Nephron (organoid): ENCODE measurements around the gene STARD10.

ENCODE experiments used
- H3K27ac Mint-ChIP-seq, 3 experiments: 2 replicates each; pipeline ENCODE4 v1.8.0; 2020; ENCODE audit warnings: mixed read lengths in 3 of 3, mild to moderate bottlenecking in 2 of 3, moderate library complexity in 1 of 3
- H3K27me3 Mint-ChIP-seq: 2 replicates; pipeline ENCODE4 v1.8.0; 2021; ENCODE audit warnings: low read depth, mild to moderate bottlenecking, moderate library complexity, mixed read lengths
- H3K36me3 Mint-ChIP-seq: 2 replicates; pipeline ENCODE4 v1.8.0; 2020; ENCODE audit warnings: low read depth, mixed read lengths
- H3K4me1 Mint-ChIP-seq: 2 replicates; pipeline ENCODE4 v1.8.0; 2020; ENCODE audit warnings: mixed read lengths
- H3K4me3 Mint-ChIP-seq, 3 experiments: 2 replicates each; pipeline ENCODE4 v1.8.0; 2020; ENCODE audit warnings: mild to moderate bottlenecking in 3 of 3, mixed read lengths in 3 of 3, moderate library complexity in 2 of 3
- H3K9me3 Mint-ChIP-seq: 2 replicates; pipeline ENCODE4 v1.8.0; 2020; ENCODE audit warnings: mixed read lengths
- TF ChIP-seq, protein P1 (sequence below), 3 experiments: fragments of 200-600 bp; sonication (generic); IDR thresholded peaks; one replicate each; pipeline ENCODE4 v1.5.0; 2021; ENCODE audit warnings: antibody characterized with exemption in 3 of 3; ENCODE audit not compliant: unreplicated experiment in 3 of 3

The STARD10 gene

DNA sequence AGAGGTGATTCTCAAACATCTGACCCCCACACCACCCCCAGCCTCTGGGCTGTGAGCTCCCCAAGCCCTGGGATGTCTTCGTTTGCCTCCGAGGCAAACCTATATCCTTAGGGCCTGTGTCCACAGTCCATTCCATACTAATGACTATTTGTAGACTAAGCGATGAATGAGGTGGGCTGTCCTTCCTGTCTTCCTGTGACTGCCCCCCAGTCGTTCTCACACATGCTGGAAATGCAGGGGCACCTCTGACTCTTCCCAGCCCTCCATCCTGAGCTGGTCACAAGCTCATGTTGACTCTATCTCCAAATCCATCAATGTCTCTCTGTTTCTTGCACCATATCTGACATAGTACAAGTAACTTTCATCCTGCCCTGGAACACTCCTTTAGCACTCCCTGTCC lies 25.1 kb upstream of the STARD10 start:
- no peaks in the 10 kb centered on the region for H3K9me3 Mint-ChIP-seq
- H3K27ac Mint-ChIP-seq = no peak overlapping the region
- H3K27me3 Mint-ChIP-seq = peaks cover 4% of the 10 kb centered on the region
- H3K36me3 Mint-ChIP-seq = peaks cover 12% of the 10 kb centered on the region
- TF ChIP-seq, protein P1, sequence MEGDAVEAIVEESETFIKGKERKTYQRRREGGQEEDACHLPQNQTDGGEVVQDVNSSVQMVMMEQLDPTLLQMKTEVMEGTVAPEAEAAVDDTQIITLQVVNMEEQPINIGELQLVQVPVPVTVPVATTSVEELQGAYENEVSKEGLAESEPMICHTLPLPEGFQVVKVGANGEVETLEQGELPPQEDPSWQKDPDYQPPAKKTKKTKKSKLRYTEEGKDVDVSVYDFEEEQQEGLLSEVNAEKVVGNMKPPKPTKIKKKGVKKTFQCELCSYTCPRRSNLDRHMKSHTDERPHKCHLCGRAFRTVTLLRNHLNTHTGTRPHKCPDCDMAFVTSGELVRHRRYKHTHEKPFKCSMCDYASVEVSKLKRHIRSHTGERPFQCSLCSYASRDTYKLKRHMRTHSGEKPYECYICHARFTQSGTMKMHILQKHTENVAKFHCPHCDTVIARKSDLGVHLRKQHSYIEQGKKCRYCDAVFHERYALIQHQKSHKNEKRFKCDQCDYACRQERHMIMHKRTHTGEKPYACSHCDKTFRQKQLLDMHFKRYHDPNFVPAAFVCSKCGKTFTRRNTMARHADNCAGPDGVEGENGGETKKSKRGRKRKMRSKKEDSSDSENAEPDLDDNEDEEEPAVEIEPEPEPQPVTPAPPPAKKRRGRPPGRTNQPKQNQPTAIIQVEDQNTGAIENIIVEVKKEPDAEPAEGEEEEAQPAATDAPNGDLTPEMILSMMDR (IDR thresholded peaks at IDR 0.05; ENCODE audit: unreplicated experiment in 3 of 3) = no peak
- H3K4me1 Mint-ChIP-seq = peaks cover 8% of the 10 kb centered on the region
- peak overlapping the region in 2 of 3 experiments; percentile 1 to 55 for H3K4me3 Mint-ChIP-seq

DNA sequence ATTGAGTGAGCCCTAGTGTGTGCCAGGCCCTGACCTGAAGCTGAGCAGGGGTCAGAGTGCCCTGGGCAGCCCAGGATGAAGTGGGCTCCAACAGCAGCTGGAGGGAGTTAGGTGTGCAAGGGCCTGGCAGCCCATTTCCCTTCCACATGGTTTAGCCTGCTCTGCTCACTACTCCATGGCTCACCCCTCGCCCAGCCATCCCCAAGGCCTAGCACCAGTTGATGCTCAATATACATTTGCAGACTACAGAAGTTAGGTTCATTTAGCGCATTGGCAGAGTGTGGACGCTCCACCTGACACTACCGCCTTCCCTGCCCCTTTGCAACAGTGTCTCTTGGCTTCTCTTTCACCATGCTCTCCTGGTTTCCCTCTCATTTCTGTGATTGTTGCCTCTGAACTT lies 24.1 kb upstream of the STARD10 start:
- peak overlapping the region; percentile 34 to 58 (median 56) for H3K4me3 Mint-ChIP-seq
- TF ChIP-seq, protein P1 (IDR thresholded peaks at IDR 0.05; ENCODE audit: unreplicated experiment in 3 of 3) = no peak
- H3K27ac Mint-ChIP-seq = peak overlapping the region in 1 of 3 experiments; percentile 2
- peaks cover 4% of the 10 kb centered on the region for H3K27me3 Mint-ChIP-seq
- no peaks in the 10 kb centered on the region for H3K9me3 Mint-ChIP-seq
- H3K4me1 Mint-ChIP-seq = peaks cover 18% of the 10 kb centered on the region
- H3K36me3 Mint-ChIP-seq = peaks cover 12% of the 10 kb centered on the region

DNA sequence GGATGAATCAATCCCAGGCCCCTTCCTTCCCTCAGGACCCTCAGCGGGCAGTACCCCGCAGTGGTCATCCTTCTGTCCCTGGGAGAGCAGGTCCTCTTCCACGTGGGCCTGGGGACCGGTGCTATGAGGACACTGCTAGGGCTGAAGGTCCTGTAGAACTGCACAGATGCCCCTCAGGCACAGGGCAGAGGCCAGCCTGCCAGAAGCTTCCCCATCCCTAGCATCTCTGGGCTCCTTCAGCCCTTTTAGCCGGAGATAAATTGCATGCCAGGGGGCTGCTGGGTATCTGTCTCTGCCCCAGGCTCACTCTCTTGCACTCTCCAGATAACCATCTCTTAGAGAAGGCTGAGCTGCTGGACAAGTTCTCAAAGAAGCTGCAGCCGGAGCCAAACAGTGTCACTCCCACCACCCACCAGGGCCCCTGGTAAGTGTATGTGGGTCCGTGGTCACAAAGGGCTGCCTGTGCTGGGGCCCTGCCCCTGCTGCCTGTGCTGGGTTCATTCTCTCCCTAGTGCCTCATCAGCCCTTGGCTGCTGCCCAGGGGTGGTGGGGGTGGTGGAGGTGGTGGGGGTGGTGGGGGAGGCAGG lies 22.6 kb upstream of the STARD10 start:
- Mint-ChIP-seq H3K36me3 (peaks cover 12% of the 10 kb centered on the region), H3K27ac (no peak overlapping the region), H3K9me3 (no peaks in the 10 kb centered on the region), H3K4me3 (peak overlapping the region; percentile 38 to 68 (median 57)), H3K27me3 (peaks cover 4% of the 10 kb centered on the region), H3K4me1 (peaks cover 29% of the 10 kb centered on the region)
- TF ChIP-seq, protein P1 (IDR thresholded peaks at IDR 0.05; ENCODE audit: unreplicated experiment in 3 of 3) = no peak

DNA sequence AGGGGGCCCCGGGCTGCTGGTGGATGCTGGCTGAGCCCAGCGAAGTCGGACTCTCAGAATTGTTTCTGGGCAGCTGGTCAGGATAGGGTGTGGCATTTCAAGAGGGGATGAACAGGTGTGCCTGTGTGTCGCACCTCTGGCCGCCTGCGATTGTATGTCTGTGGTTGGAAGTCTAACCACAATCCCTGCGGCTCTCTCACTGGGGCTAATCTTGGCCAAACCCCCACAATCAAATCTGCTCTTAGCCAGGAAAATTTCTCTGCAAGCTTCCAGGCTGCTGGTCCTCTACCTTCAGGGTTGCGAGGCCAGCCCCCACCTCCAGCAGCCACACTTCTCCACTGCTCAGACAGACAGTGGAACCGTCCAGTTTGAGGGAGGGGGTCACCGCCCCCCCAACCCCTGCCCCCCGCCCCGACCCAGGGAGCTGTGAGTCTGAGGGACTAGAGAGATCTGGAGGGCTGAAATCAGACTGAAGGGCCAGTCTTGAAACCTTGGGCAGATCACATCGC lies 21.3 kb upstream of the STARD10 start:
- peak overlapping the region; percentile 98 to 100 (median 99) for H3K4me3 Mint-ChIP-seq
- peaks cover 34% of the 10 kb centered on the region for H3K4me1 Mint-ChIP-seq
- TF ChIP-seq, protein P1 (IDR thresholded peaks at IDR 0.05; ENCODE audit: unreplicated experiment in 3 of 3) = no peak
- peaks cover 4% of the 10 kb centered on the region for H3K27me3 Mint-ChIP-seq
- no peaks in the 10 kb centered on the region for H3K9me3 Mint-ChIP-seq
- H3K36me3 Mint-ChIP-seq = peaks cover 17% of the 10 kb centered on the region
- H3K27ac Mint-ChIP-seq = peak overlapping the region; percentile 96 to 98 (median 97)

DNA sequence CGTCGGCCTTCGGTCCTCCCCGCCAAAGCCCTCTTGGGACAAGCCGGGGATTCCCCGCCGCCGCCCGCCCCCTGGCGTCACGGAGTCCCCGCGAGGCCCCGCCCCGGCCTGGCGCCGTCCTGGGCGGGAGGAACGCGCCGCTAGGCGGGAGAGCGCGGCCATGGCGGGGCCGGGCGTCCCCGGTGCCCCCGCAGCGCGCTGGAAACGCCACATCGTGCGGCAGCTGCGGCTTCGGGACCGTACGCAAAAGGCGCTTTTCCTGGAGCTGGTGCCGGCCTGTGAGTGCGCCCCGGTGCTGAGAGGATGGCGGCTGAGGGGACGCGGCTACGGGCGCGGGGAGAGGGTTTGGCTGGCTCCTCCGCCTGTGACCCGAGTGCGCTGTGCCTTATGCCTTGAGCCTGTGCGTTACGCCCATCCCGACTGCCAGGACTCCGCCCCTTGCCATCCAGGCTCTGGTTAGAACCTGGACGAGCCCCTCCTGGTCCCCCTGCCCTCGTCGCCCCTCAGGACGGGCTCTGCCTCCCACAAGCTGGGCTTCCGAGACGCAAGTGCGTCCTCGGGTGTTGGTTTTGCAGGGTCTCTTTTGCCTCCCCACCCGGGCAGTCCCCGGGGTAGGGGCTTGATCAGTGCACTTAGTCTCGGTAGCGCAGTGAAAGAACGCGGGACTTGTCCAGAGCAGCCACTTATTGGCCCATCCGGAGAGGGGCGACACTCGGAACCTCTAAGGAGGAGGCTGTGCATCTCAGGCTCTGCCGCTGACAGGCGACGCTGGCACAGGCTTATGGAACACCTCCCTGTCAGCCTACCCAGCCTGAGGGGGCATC lies 20.7 kb upstream of the STARD10 start, which contains the start of gene ATG16L2:
Gene ATG16L2 (plus strand): TSS at position 126 of the 824 bp plus-strand sequence. CDS start 35 bp downstream, at position 161.
- TF ChIP-seq, protein P1 (IDR thresholded peaks at IDR 0.05; ENCODE audit: unreplicated experiment in 3 of 3) = peak in 2 of 3 experiments; percentile 9 to 15
- peak within 1 kb of the TSS; percentile 96 to 98 (median 97) for H3K27ac Mint-ChIP-seq
- H3K4me3 Mint-ChIP-seq = peak within 1 kb of the TSS; percentile 98 to 100 (median 99)
- no peaks in the 10 kb centered on the region for H3K9me3 Mint-ChIP-seq
- H3K36me3 Mint-ChIP-seq = peaks cover 17% of the 10 kb centered on the region
- H3K4me1 Mint-ChIP-seq = peaks cover 34% of the 10 kb centered on the region
- peaks cover 4% of the 10 kb centered on the region for H3K27me3 Mint-ChIP-seq
